ENCODE data around the gene BRD3OS.

Gene BRD3OS

DNA sequence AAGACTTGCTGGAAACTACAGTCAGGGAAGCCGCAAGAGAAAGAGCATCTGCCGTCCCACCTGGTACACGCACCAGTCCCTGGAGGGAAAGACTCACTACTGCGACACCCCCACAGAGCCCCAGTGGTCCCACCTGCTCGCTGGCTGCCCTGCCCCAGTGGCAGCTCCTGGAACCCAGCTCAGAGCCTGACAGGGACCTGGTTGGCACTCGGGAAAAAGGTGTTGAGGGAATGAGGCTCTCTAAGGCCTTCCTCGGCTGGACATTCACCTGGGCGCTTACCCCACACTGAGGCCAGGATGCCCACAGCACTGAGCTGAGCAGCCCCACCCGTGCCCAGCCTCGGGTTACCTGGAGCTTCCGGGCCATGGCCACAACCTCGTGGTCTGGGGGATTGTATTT is 19.7 kb downstream of the BRD3OS start:
- no peak for TF ChIP-seq CTCF (IDR thresholded peaks at IDR 0.05; ENCODE audit: borderline replicate concordance, insufficient read depth, low read depth, low read length)
- H3K4me3 ChIP-seq (ENCODE audit: low read depth, low read length) = no peak overlapping the region

GRCh38 chr9:134045841-134046544 is 20.7 kb downstream of the BRD3OS start:
- no peak for TF ChIP-seq CTCF (IDR thresholded peaks at IDR 0.05; ENCODE audit: borderline replicate concordance, insufficient read depth, low read depth, low read length)
- H3K4me3 ChIP-seq (ENCODE audit: low read depth, low read length) = no peak overlapping the region

DNA sequence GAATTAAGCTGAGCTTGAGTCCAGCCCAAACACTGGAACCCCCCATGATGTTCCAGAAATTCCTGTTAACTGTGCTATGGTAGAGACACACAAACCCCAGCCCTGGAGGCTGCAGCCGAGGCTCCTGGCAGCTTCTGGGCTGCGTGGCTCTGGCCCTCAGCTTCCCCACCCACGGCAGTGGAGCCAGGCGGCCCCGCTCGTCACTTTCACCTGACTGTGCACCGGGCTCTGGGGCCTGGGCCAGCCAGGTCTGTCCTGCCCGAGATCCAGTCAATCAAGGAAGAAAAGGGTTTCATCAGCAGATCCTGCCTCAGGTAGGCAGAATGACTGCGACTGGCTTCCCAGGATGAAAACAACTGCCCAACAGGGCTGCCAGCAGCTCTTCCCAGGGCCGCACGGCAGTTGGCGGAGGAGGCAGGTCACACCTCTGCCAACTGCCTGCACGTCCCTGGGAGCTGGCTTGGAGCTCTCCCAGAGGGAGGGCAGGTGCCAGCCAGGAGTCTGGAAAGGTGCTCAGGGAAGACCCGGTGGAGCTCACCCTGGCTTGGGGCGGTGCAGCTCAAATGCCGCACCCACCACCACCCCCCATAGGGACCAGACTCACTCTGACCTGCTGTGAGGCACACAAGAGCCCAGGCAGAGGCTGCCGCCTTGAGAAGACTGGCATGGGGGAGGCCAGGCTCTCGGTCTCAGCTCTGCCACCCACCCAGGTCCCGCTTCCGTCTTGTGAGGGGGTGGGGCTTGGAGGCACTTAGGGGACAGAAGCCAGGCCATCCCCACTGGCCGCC is 21.8 kb downstream of the BRD3OS start:
- no peak for TF ChIP-seq CTCF (IDR thresholded peaks at IDR 0.05; ENCODE audit: borderline replicate concordance, insufficient read depth, low read depth, low read length)
- H3K4me3 ChIP-seq (ENCODE audit: low read depth, low read length) = no peak overlapping the region

DNA sequence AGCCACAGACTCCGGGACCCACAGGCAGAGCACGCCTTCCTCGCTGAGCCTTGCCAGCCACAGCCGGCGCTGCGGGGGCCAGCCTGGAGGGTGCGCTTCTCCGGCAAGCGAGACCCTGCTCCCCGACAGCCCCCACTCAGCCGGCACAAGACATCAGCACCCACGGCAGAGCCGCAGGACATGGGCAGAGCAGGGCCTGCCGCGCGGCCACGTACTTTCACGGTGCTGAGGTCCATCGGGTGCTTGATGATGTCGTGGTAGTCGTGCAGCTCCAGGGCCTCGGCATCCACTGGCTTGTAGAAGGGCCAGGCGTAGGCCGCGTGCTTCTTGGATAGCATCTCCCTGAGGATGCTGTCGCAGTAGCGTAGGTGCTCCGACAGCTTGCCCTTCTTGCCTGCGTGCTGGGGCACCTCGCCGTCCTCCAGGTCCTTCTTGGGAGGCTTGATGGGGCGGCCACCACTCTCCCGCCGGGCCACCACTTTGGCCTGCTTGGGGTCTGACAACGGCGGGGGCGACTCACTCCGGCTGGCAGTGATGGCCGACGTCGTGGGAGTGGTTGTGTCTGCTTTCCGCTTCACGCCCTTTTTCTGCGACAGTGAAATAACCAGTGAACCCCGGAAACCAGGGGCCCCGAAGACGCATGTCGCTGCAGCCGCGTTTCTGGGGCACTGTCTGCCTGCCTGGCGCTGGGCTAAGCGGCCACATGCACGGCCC is 22.7 kb downstream of the BRD3OS start:
- no peak for TF ChIP-seq CTCF (IDR thresholded peaks at IDR 0.05; ENCODE audit: borderline replicate concordance, insufficient read depth, low read depth, low read length)
- no peak overlapping the region for H3K4me3 ChIP-seq (ENCODE audit: low read depth, low read length)

DNA sequence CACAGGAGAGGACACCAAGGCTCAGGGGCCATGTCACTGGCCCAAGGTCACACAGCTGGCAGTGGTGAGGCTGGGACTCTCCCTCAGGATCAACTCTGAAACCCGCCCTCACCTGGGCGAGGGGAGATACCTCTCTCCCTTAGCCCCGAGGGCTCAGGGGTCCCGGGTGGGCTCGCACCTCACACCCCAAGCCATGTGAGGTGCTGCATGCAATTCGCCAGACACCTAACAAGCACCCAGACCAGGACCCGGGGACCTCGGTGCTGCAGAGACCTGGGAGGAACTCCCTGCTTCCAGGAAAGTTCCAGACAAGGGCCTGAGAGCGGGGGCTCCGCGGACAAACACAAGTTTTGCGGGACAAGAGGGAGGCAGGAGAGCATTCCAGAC is 23.3 kb downstream of the BRD3OS start:
- no peak overlapping the region for H3K4me3 ChIP-seq (ENCODE audit: low read depth, low read length)
- no peak for TF ChIP-seq CTCF (IDR thresholded peaks at IDR 0.05; ENCODE audit: borderline replicate concordance, insufficient read depth, low read depth, low read length)

DNA sequence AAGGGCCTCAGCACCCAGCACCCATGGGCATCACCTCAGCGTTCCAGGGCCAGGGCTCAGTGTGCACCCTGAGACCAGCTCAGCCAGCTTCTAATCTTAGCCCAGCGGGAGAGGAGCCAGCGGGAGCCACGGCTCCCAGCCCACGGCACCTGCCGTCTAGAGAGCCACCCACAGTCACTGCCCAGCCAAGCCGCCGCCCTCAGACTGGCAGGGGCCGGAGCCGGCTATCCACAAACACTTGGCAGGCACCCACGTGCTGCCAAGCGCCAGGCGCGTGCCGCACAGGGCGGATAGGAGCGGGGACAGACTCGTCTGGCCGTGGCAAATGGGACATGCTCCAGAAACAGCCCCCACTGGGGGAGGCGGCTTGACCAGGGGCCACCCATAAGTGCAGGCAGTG is 24.0 kb downstream of the BRD3OS start:
- no peak for TF ChIP-seq CTCF (IDR thresholded peaks at IDR 0.05; ENCODE audit: borderline replicate concordance, insufficient read depth, low read depth, low read length)
- H3K4me3 ChIP-seq (ENCODE audit: low read depth, low read length) = no peak overlapping the region

Data from GM12875 (cell line).